Stimulated activated CD4-positive, alpha-beta T cell treated with anti-CD3 and anti-CD28 coated beads, Interleukin-15, amount 100 ng/mL, for 1 hour (primary cell): Measurements from ENCODE around the gene UBL4A.
"Not testable (repeated sequence)": the region's sequence is repeated elsewhere in the genome, so short reads cannot be mapped to it uniquely, and the experiment has no call there.

Source experiments
- DNase-seq, 2 donors: peaks; one replicate each; pipeline ENCODE4 v3.0.0-alpha.2; 2020; ENCODE audit warnings: low read depth in 1 of 2, low spot score in 1 of 2

Gene UBL4A

GRCh38 chrX:154508384-154508745 lies 21.9 kb upstream of the UBL4A start:
- no peak for DNase-seq

GRCh38 chrX:154507673-154508383 lies 21.4 kb upstream of the UBL4A start:
- DNase-seq = no peak

GRCh38 chrX:154506483-154507332 lies 20.3 kb upstream of the UBL4A start:
- no peak for DNase-seq

- DNase-seq = no peak
Measured at GRCh38 chrX:154505734-154506133, 19.3 kb upstream of the UBL4A start.

- DNase-seq = no peak
Measured at GRCh38 chrX:154502989-154503388, 16.6 kb upstream of the UBL4A start.

GRCh38 chrX:154502098-154502497 lies 15.7 kb upstream of the UBL4A start:
- DNase-seq = no peak

- not testable (repeated sequence) for DNase-seq
Measured at GRCh38 chrX:154501423-154501822, 15.0 kb upstream of the UBL4A start.

GRCh38 chrX:154496591-154497137 lies 10.2 kb upstream of the UBL4A start:
- DNase-seq = not testable (repeated sequence)

GRCh38 chrX:154495472-154495922 lies 9.1 kb upstream of the UBL4A start:
- DNase-seq = no peak

- no peak for DNase-seq
Measured at GRCh38 chrX:154494715-154495114, 8.3 kb upstream of the UBL4A start.

GRCh38 chrX:154490414-154491083 lies 4.1 kb upstream of the UBL4A start, which contains the start of gene SLC10A3:
SLC10A3 (minus strand) TSS chrX:154490629; CDS start chrX:154488940, 1,689 bp downstream.
- DNase-seq = peak; percentile 78 to 79

GRCh38 chrX:154490021-154490413 lies 3.6 kb upstream of the UBL4A start:
- DNase-seq = peak in 1 of 2 donors; percentile 4

- no peak for DNase-seq
Measured at GRCh38 chrX:154489182-154489581, 2.8 kb upstream of the UBL4A start.

- no peak for DNase-seq
Measured at GRCh38 chrX:154488336-154489075, 2.1 kb upstream of the UBL4A start.

- DNase-seq = no peak
Measured at GRCh38 chrX:154487518-154488290, 1.3 kb upstream of the UBL4A start.

- peak in 1 of 2 donors; percentile 9 for DNase-seq
Measured at GRCh38 chrX:154486052-154486395, 391 bp downstream of the UBL4A start.

GRCh38 chrX:154485150-154486051 lies 1.0 kb downstream of the UBL4A start:
- DNase-seq = no peak

GRCh38 chrX:154484255-154485149 lies 1.9 kb downstream of the UBL4A start:
- no peak for DNase-seq
